ENCODE measurements around the gene FAM43A.

FAM43A gene

GRCh38 chr3:194686816-194687637 lies 1.3 kb downstream of the FAM43A start:
- Histone ChIP-seq H3K27me3 (ENCODE audit: control insufficient read depth in 2 of 2, insufficient read depth in 2 of 2, low read length in 2 of 2) (no peaks in the 10 kb centered on the region), H3K4me1 (ENCODE audit: control insufficient read depth in 2 of 2, insufficient read depth in 2 of 2, low read length in 2 of 2) (peaks cover 35 to 38% of the 10 kb centered on the region in 2 donors), H3K9ac (ENCODE audit: low read depth in 1 of 2, low read length in 2 of 2) (peak overlapping the region; percentile 52 to 77), H3K9me3 (ENCODE audit: control insufficient read depth in 2 of 2, low read length in 2 of 2) (no peaks in the 10 kb centered on the region), H3K27ac (ENCODE audit: low read depth in 2 of 2, low read length in 2 of 2) (peak overlapping the region; percentile 38 to 77), H3K4me3 (ENCODE audit: low read length in 2 of 2) (peak overlapping the region; percentile 79 to 85), H3K36me3 (ENCODE audit: control insufficient read depth in 2 of 2, insufficient read depth in 2 of 2, low read length in 2 of 2) (no peaks in the 10 kb centered on the region)

GRCh38 chr3:194687638-194688199 lies 2.0 kb downstream of the FAM43A start:
- Histone ChIP-seq H3K27ac (ENCODE audit: low read depth in 2 of 2, low read length in 2 of 2) (peak overlapping the region; percentile 66 to 70), H3K4me1 (ENCODE audit: control insufficient read depth in 2 of 2, insufficient read depth in 2 of 2, low read length in 2 of 2) (peaks cover 31 to 32% of the 10 kb centered on the region in 2 donors), H3K27me3 (ENCODE audit: control insufficient read depth in 2 of 2, insufficient read depth in 2 of 2, low read length in 2 of 2) (no peaks in the 10 kb centered on the region), H3K9ac (ENCODE audit: low read depth in 1 of 2, low read length in 2 of 2) (peak overlapping the region; percentile 14 to 77), H3K9me3 (ENCODE audit: control insufficient read depth in 2 of 2, low read length in 2 of 2) (no peaks in the 10 kb centered on the region), H3K36me3 (ENCODE audit: control insufficient read depth in 2 of 2, insufficient read depth in 2 of 2, low read length in 2 of 2) (no peaks in the 10 kb centered on the region), H3K4me3 (ENCODE audit: low read length in 2 of 2) (peak overlapping the region; percentile 79 to 85)

GRCh38 chr3:194688200-194688740 lies 2.6 kb downstream of the FAM43A start:
- no peaks in the 10 kb centered on the region for H3K27me3 ChIP-seq (ENCODE audit: control insufficient read depth in 2 of 2, insufficient read depth in 2 of 2, low read length in 2 of 2)
- H3K9me3 ChIP-seq (ENCODE audit: control insufficient read depth in 2 of 2, low read length in 2 of 2) = no peaks in the 10 kb centered on the region
- H3K9ac ChIP-seq (ENCODE audit: low read depth in 1 of 2, low read length in 2 of 2) = peak overlapping the region in 1 of 2 donors; percentile 77
- H3K27ac ChIP-seq (ENCODE audit: low read depth in 2 of 2, low read length in 2 of 2) = peak overlapping the region; percentile 66 to 70
- H3K36me3 ChIP-seq (ENCODE audit: control insufficient read depth in 2 of 2, insufficient read depth in 2 of 2, low read length in 2 of 2) = no peaks in the 10 kb centered on the region
- H3K4me3 ChIP-seq (ENCODE audit: low read length in 2 of 2) = peak overlapping the region; percentile 79 to 85
- H3K4me1 ChIP-seq (ENCODE audit: control insufficient read depth in 2 of 2, insufficient read depth in 2 of 2, low read length in 2 of 2) = peaks cover 27% of the 10 kb centered on the region in 2 donors

- peak overlapping the region in 1 of 2 donors; percentile 32 for H3K27ac ChIP-seq (ENCODE audit: low read depth in 2 of 2, low read length in 2 of 2)
Observed at GRCh38 chr3:194688946-194689345, 3.3 kb downstream of the FAM43A start.

GRCh38 chr3:194689493-194689944 lies 3.8 kb downstream of the FAM43A start:
- Histone ChIP-seq H3K4me1 (ENCODE audit: control insufficient read depth in 2 of 2, insufficient read depth in 2 of 2, low read length in 2 of 2) (peaks cover 27% of the 10 kb centered on the region in 2 donors), H3K36me3 (ENCODE audit: control insufficient read depth in 2 of 2, insufficient read depth in 2 of 2, low read length in 2 of 2) (no peaks in the 10 kb centered on the region), H3K9ac (ENCODE audit: low read depth in 1 of 2, low read length in 2 of 2) (no peak overlapping the region), H3K27ac (ENCODE audit: low read depth in 2 of 2, low read length in 2 of 2) (peak overlapping the region in 1 of 2 donors; percentile 32), H3K9me3 (ENCODE audit: control insufficient read depth in 2 of 2, low read length in 2 of 2) (no peaks in the 10 kb centered on the region), H3K27me3 (ENCODE audit: control insufficient read depth in 2 of 2, insufficient read depth in 2 of 2, low read length in 2 of 2) (no peaks in the 10 kb centered on the region), H3K4me3 (ENCODE audit: low read length in 2 of 2) (no peak overlapping the region)

More at GRCh38 chr3:194688946-194689345, 3.3 kb downstream of the FAM43A start:
- H3K4me3 ChIP-seq (ENCODE audit: low read length in 2 of 2) = no peak overlapping the region
- no peaks in the 10 kb centered on the region for H3K27me3 ChIP-seq (ENCODE audit: control insufficient read depth in 2 of 2, insufficient read depth in 2 of 2, low read length in 2 of 2)
- H3K4me1 ChIP-seq (ENCODE audit: control insufficient read depth in 2 of 2, insufficient read depth in 2 of 2, low read length in 2 of 2) = peaks cover 27% of the 10 kb centered on the region in 2 donors
- H3K36me3 ChIP-seq (ENCODE audit: control insufficient read depth in 2 of 2, insufficient read depth in 2 of 2, low read length in 2 of 2) = no peaks in the 10 kb centered on the region
- H3K9ac ChIP-seq (ENCODE audit: low read depth in 1 of 2, low read length in 2 of 2) = no peak overlapping the region
- no peaks in the 10 kb centered on the region for H3K9me3 ChIP-seq (ENCODE audit: control insufficient read depth in 2 of 2, low read length in 2 of 2)

GRCh38 chr3:194690501-194691372 lies 5.1 kb downstream of the FAM43A start:
- Histone ChIP-seq H3K27ac (ENCODE audit: low read depth in 2 of 2, low read length in 2 of 2) (no peak overlapping the region), H3K4me1 (ENCODE audit: control insufficient read depth in 2 of 2, insufficient read depth in 2 of 2, low read length in 2 of 2) (peaks cover 22 to 25% of the 10 kb centered on the region in 2 donors), H3K4me3 (ENCODE audit: low read length in 2 of 2) (no peak overlapping the region), H3K9ac (ENCODE audit: low read depth in 1 of 2, low read length in 2 of 2) (no peak overlapping the region), H3K9me3 (ENCODE audit: control insufficient read depth in 2 of 2, low read length in 2 of 2) (no peaks in the 10 kb centered on the region), H3K36me3 (ENCODE audit: control insufficient read depth in 2 of 2, insufficient read depth in 2 of 2, low read length in 2 of 2) (no peaks in the 10 kb centered on the region), H3K27me3 (ENCODE audit: control insufficient read depth in 2 of 2, insufficient read depth in 2 of 2, low read length in 2 of 2) (no peaks in the 10 kb centered on the region)

DNA sequence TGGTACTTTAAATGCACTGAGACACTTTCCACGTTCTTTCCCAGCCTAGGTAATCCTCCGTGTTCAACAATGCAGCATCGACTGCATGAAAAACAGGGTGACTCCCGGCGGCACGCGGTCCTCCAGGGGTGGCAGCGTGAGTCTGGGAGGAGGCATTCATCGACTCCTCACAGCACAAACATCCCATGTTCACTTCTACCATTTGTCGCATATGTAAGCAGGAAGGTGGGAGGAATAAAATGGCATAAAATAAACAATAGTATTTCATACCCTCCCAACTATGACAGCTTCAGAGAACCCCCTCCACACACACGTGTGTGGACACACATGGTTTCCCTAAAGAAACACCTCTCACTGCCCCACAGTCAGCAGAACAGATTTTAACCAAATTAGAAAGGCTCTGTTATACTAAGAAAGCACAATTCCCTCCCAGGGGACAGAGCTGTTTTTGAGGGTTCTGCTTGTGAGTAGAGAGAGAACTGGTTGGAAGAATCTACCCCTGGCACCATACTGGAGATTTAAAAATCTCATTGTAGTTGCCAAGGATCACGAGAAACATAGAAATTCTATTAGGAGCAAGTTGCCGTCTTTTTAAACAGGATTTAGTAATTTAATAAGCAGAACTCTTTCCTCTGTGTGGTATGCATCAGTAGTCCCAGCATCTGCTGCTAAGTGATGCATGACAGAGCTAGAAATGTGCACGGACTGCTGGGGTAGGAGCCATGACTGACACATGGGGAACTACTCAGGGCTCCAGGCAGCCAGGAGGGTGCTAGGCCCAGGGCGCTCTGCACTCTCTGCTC lies 6.0 kb downstream of the FAM43A start:
- H3K4me3 ChIP-seq (ENCODE audit: low read length in 2 of 2) = no peak overlapping the region
- no peak overlapping the region for H3K9ac ChIP-seq (ENCODE audit: low read depth in 1 of 2, low read length in 2 of 2)
- H3K36me3 ChIP-seq (ENCODE audit: control insufficient read depth in 2 of 2, insufficient read depth in 2 of 2, low read length in 2 of 2) = no peaks in the 10 kb centered on the region
- H3K27ac ChIP-seq (ENCODE audit: low read depth in 2 of 2, low read length in 2 of 2) = no peak overlapping the region
- H3K4me1 ChIP-seq (ENCODE audit: control insufficient read depth in 2 of 2, insufficient read depth in 2 of 2, low read length in 2 of 2) = peaks cover 22 to 23% of the 10 kb centered on the region in 2 donors
- H3K9me3 ChIP-seq (ENCODE audit: control insufficient read depth in 2 of 2, low read length in 2 of 2) = no peaks in the 10 kb centered on the region
- no peaks in the 10 kb centered on the region for H3K27me3 ChIP-seq (ENCODE audit: control insufficient read depth in 2 of 2, insufficient read depth in 2 of 2, low read length in 2 of 2)

DNA sequence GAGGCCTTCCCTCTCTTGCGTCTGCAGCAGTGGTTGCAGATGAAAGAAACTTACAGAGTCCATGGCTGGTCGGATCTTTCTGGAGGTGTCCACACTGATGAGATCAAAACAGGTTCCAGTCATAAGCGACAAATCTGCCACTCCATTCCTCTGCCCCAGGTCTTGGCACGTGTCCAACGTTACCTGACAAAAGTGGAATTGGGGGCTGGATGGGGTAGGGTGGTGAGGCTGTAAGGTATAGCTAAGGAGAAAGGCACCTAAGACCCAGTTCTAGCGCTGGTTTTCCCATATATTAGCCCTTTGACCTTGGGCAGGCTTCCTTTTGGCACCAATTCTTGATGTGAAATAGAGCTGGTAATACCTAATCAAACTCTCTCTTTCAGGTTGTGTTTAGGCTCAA lies 11.0 kb downstream of the FAM43A start:
- Histone ChIP-seq H3K9ac (ENCODE audit: low read depth in 1 of 2, low read length in 2 of 2) (no peak overlapping the region), H3K27me3 (ENCODE audit: control insufficient read depth in 2 of 2, insufficient read depth in 2 of 2, low read length in 2 of 2) (no peaks in the 10 kb centered on the region), H3K4me1 (ENCODE audit: control insufficient read depth in 2 of 2, insufficient read depth in 2 of 2, low read length in 2 of 2) (no peaks in the 10 kb centered on the region), H3K4me3 (ENCODE audit: low read length in 2 of 2) (no peak overlapping the region), H3K9me3 (ENCODE audit: control insufficient read depth in 2 of 2, low read length in 2 of 2) (no peaks in the 10 kb centered on the region), H3K27ac (ENCODE audit: low read depth in 2 of 2, low read length in 2 of 2) (no peak overlapping the region), H3K36me3 (ENCODE audit: control insufficient read depth in 2 of 2, insufficient read depth in 2 of 2, low read length in 2 of 2) (no peaks in the 10 kb centered on the region)

DNA sequence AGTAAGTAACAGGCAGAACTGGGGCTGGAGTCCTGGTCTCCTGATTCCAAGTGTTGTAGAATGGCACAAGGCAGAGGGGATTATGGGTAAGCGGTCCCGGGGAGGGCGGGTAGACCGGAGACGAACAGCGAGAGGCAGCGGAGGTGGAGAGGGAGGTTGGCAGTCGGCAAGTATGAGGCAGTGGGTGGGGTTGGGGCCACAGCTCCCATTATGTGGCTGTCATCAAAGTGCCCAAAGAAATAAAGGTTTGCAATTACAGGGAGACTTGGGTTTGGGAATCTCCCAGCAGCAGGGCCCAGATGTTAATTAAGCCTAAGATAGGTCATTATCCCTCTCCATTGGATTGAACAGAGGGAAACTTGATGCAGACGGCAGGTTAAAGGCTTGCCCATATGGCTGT lies 16.9 kb downstream of the FAM43A start:
- no peak overlapping the region for H3K4me3 ChIP-seq (ENCODE audit: low read length in 2 of 2)
- H3K36me3 ChIP-seq (ENCODE audit: control insufficient read depth in 2 of 2, insufficient read depth in 2 of 2, low read length in 2 of 2) = no peaks in the 10 kb centered on the region
- H3K27ac ChIP-seq (ENCODE audit: low read depth in 2 of 2, low read length in 2 of 2) = no peak overlapping the region
- H3K9ac ChIP-seq (ENCODE audit: low read depth in 1 of 2, low read length in 2 of 2) = no peak overlapping the region
- no peaks in the 10 kb centered on the region for H3K9me3 ChIP-seq (ENCODE audit: control insufficient read depth in 2 of 2, low read length in 2 of 2)
- H3K4me1 ChIP-seq (ENCODE audit: control insufficient read depth in 2 of 2, insufficient read depth in 2 of 2, low read length in 2 of 2) = no peaks in the 10 kb centered on the region
- H3K27me3 ChIP-seq (ENCODE audit: control insufficient read depth in 2 of 2, insufficient read depth in 2 of 2, low read length in 2 of 2) = no peaks in the 10 kb centered on the region
